HepG2 (cell line): ENCODE measurements around the gene ETS2. TPM values are rescaled to one million over a fixed set of nuclear protein-coding genes. Genes with fewer than 3 reads are reported as not detected.

ENCODE experiments used
- ATAC-seq: fragments of 200-7000 bp; cut with Tn5 transposase; 3 replicates; pipeline ENCODE4 v1.9.1; 2020; ENCODE audit warnings: mild to moderate bottlenecking, moderate library complexity
- BruUV-seq: library from RNA; stranded (reverse); fragments of 400-500 nt; replicated peaks from 2 replicates; lab custom pipeline; 2021; lab: Mats Ljungman, UMichigan
- CTCF ChIA-PET: fragments of 300-600 bp; formaldehyde crosslinking; extraction: SDS; loops from one replicate; lab custom pipeline; 2021; ENCODE audit warnings: low total read pairs, inconsistent platforms, low intra/inter-chr PET ratio; lab: Yijun Ruan, JAX
- POLR2A ChIA-PET: fragments of 350-600 bp; sonication (Branson Sonifier 250); formaldehyde crosslinking; loops from one replicate; lab custom pipeline; 2020; ENCODE audit warnings: antibody characterized with exemption, inconsistent platforms; lab: Yijun Ruan, JAX
- DNase-seq: peaks from one replicate; pipeline ENCODE4 v3.0.0-alpha.2; 2015; ENCODE audit warnings: low spot score
- FAIRE-seq: peaks from 3 replicates; lab custom pipeline; 2011; peaks lifted over from hg19 to GRCh38; lab: Jason Lieb, UNC
- H2AFZ ChIP-seq: one replicate; pipeline ENCODE4 v1.6.1; 2011; ENCODE audit warnings: low read length, inconsistent platforms
- H3K27ac ChIP-seq: fragments of 300-600 bp; 3 replicates; pipeline ENCODE4 v1.8.0; 2011; ENCODE audit warnings: mixed run types, mild to moderate bottlenecking, mixed read lengths, low read length, inconsistent platforms; ENCODE audit not compliant: insufficient read depth; ENCODE audit errors: extremely low read length
- H3K27me3 ChIP-seq, 2 experiments: fragments of 200-600 bp in 1 of 2; 2 replicates in 1 of 2; 3 replicates in 1 of 2; pipeline versions ENCODE4 v1.6.0 to v1.8.0; 2011; ENCODE audit warnings: low read length in 2 of 2, mild to moderate bottlenecking in 2 of 2, moderate library complexity in 2 of 2, inconsistent platforms in 1 of 2; ENCODE audit not compliant: insufficient read depth in 2 of 2, control insufficient read depth in 1 of 2
- H3K36me3 ChIP-seq, 2 experiments: fragments of 200-600 bp in 1 of 2; replicated peaks in 1 of 2; 2 replicates in 1 of 2; 3 replicates in 1 of 2; pipeline versions ENCODE4 v1.5.1 to v1.8.0; 2011; ENCODE audit warnings: low read length in 2 of 2, inconsistent platforms in 1 of 2; ENCODE audit not compliant: insufficient read depth in 2 of 2, control insufficient read depth in 1 of 2
- H3K4me1 ChIP-seq: 2 replicates; pipeline ENCODE4 v1.5.1; 2012; ENCODE audit warnings: low read length, inconsistent platforms; ENCODE audit not compliant: insufficient read depth
- H3K4me2 ChIP-seq: 2 replicates; pipeline ENCODE4 v1.6.0; 2011; ENCODE audit warnings: low read depth, low read length, inconsistent platforms
- H3K4me3 ChIP-seq, 3 experiments: fragments of 200-600 bp in 1 of 3; sonication (generic), shearing (Covaris generic) in 1 of 3; replicated peaks in 1 of 3; 2 replicates each; pipeline ENCODE4 v1.5.1; 2011 to 2016; ENCODE audit warnings: low read length in 3 of 3, inconsistent platforms in 2 of 3, low read depth in 2 of 3, mild to moderate bottlenecking in 2 of 3, control low read depth in 1 of 3, mixed read lengths in 1 of 3; ENCODE audit not compliant: insufficient read depth in 1 of 3
- H3K79me2 ChIP-seq: one replicate; pipeline ENCODE4 v1.6.1; 2011; ENCODE audit warnings: low read length, inconsistent platforms; ENCODE audit not compliant: insufficient read depth
- H3K9ac ChIP-seq: 2 replicates; pipeline ENCODE4 v1.6.0; 2011; ENCODE audit warnings: mild to moderate bottlenecking, low read depth, low read length, inconsistent platforms; ENCODE audit not compliant: insufficient read depth
- H3K9me3 ChIP-seq: 2 replicates; pipeline ENCODE4 v1.5.1; 2012; ENCODE audit warnings: mild to moderate bottlenecking, low read length
- H4K20me1 ChIP-seq: 2 replicates; pipeline ENCODE4 v1.6.0; 2011; ENCODE audit warnings: inconsistent platforms, mild to moderate bottlenecking, low read length, moderate library complexity; ENCODE audit not compliant: insufficient read depth
- ADNP ChIP-seq: sonication (generic); formaldehyde crosslinking; IDR thresholded peaks from 2 replicates; pipeline ENCODE4 v1.4.0; 2020; ENCODE audit warnings: missing genetic modification reagents
- HOXA7 ChIP-seq: sonication (generic); formaldehyde crosslinking; IDR thresholded peaks from 2 replicates; pipeline ENCODE4 v1.8.1; 2022; ENCODE audit warnings: mild to moderate bottlenecking, missing genetic modification reagents, moderate library complexity
- KLF9 ChIP-seq: IDR thresholded peaks from 2 replicates; pipeline ENCODE4 v1.6.1; 2016; ENCODE audit warnings: low read depth
- PPARG ChIP-seq: conservative IDR thresholded peaks from 2 replicates; pipeline ENCODE4 v1.6.1; 2016; ENCODE audit warnings: missing biosample characterization, missing genetic modification reagents
- ZNF121 ChIP-seq: sonication (generic); formaldehyde crosslinking; IDR thresholded peaks from 2 replicates; pipeline ENCODE4 v1.5.0; 2020; ENCODE audit warnings: mild to moderate bottlenecking, missing genetic modification reagents
- ZNF136 ChIP-seq: sonication (generic); formaldehyde crosslinking; IDR thresholded peaks from 2 replicates; pipeline ENCODE4 v1.8.1; 2022; ENCODE audit warnings: low read depth, mild to moderate bottlenecking, moderate library complexity, missing genetic modification reagents
- ZNF207 ChIP-seq: fragments of 450-650 bp; IDR thresholded peaks from 2 replicates; pipeline ENCODE4 v1.6.1; 2016; ENCODE audit warnings: antibody characterized with exemption, borderline replicate concordance
- ZNF543 ChIP-seq: sonication (generic); formaldehyde crosslinking; IDR thresholded peaks from 2 replicates; pipeline ENCODE4 v1.4.0; 2020; ENCODE audit warnings: mild to moderate bottlenecking, missing genetic modification reagents
- ZNF782 ChIP-seq: sonication (generic); formaldehyde crosslinking; IDR thresholded peaks from 2 replicates; pipeline ENCODE4 v1.4.0; 2020; ENCODE audit warnings: missing genetic modification reagents, mild to moderate bottlenecking, borderline replicate concordance
- WGBS: methylation state at CpG from one replicate; pipeline ENCODE4 v1.1.6; 2017; ENCODE audit warnings: low lambda C conversion rate; 5-methylcytosine and 5-hydroxymethylcytosine counted together
- in situ Hi-C: cut with HindIII; loops from 2 replicates; pipeline ENCODE4 v1.10.0; 2017; ENCODE audit warnings: low pct_unique_long_range_greater_than_20kb; ENCODE audit not compliant: extremely low pct_ligation_motif_present
- intact Hi-C: fragments of 100-400 bp; cut with micrococcal nuclease; formaldehyde crosslinking; loops from one replicate; pipeline ENCODE4 v1.10.0; 2022; ENCODE audit not compliant: unreplicated experiment
- polyA plus RNA-seq, 8 experiments: library from polyadenylated mRNA; depleted of rRNA in 3 of 8; stranded (reverse) in 7 of 8; unstranded in 1 of 8; fragments of >200 nt; fragmentation: Illumina TruSeq in 4 of 8; extraction: Trizol in 4 of 8; gene quantifications; 2 replicates each; pipeline versions ENCODE4 v1.2.1 to v1.2.3, GENCODE V29; 2011 to 2016; ENCODE audit warnings: low read depth in 4 of 8, missing spikeins in 1 of 8, mixed read lengths in 1 of 8; ENCODE audit not compliant: insufficient read depth in 1 of 8
- total RNA-seq, 5 experiments: library from RNA; depleted of rRNA; stranded (reverse); fragments of >200 nt; fragmentation: Illumina TruSeq; extraction: Trizol; gene quantifications; 2 replicates each; pipeline ENCODE4 v1.2.3, GENCODE V29; 2016; ENCODE audit warnings: low read depth in 1 of 5
- TF ChIP-seq, protein P1 (sequence below): sonication (generic); formaldehyde crosslinking; IDR thresholded peaks from 2 replicates; pipeline ENCODE4 v1.5.1; 2020; ENCODE audit warnings: mild to moderate bottlenecking, missing genetic modification reagents, moderate library complexity
- TF ChIP-seq, protein P2 (sequence below): IDR thresholded peaks from 2 replicates; pipeline ENCODE4 v1.6.1; 2016; ENCODE audit warnings: control low read depth
- TF ChIP-seq, protein P3 (sequence below): IDR thresholded peaks from 2 replicates; pipeline ENCODE4 v1.6.1; 2016; ENCODE audit warnings: missing compliant biosample characterization, missing genetic modification reagents, borderline replicate concordance

ETS2 gene
- total and polyA plus RNA-seq, 2 of the 13 experiments (the other 11 are each of a cell fraction or from before 2014, with no cell fraction given), result 24.6 to 64.4 TPM

DNA sequence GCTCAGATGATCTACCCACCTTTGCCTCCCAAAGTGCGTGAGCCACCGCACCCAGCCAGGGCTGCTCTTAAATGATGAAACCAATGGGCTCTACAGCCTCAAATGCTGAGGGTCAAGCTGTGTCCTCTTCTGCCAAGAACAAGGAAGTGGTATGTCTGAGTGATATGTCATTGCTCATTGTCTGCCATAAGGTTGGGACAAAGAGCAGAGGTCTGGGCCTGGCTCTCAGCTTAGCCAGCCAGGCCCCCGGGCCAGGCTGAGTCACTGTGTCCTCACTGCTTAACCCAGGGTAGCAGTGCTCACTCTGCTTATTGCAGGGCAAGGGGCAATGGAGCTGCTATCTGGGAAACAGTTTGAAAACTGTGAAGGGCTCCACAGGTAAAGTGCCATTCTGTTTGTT, 8.3 kb upstream of the ETS2 start (continued):
- TF ChIP-seq, protein P1, sequence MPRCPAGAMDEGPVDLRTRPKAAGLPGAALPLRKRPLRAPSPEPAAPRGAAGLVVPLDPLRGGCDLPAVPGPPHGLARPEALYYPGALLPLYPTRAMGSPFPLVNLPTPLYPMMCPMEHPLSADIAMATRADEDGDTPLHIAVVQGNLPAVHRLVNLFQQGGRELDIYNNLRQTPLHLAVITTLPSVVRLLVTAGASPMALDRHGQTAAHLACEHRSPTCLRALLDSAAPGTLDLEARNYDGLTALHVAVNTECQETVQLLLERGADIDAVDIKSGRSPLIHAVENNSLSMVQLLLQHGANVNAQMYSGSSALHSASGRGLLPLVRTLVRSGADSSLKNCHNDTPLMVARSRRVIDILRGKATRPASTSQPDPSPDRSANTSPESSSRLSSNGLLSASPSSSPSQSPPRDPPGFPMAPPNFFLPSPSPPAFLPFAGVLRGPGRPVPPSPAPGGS, result no peak

DNA sequence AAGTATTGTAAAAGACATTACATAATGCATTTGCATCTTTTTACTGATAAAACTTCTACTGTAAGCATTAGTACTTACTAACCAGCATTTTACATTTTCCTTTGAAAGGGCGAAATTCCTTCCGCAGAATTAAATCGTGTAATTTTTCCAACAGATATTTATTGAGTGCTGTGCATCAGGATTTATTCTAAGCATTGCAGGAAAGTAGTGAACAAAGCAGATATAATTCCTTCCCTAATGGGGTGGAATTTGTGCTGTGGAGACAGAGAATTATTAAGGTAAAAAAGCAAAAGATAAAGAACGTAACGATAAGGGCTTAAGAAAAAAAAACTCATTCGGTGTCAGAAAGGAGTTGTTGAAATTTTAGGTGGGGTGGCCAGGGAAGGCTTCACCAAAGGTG, 7.6 kb upstream of the ETS2 start:
- H3K4me3 ChIP-seq, result no peak overlapping the region
- H3K79me2 ChIP-seq, result no peaks in the 10 kb centered on the region
- intact Hi-C loops (no loop called here), in situ Hi-C loops (no loop called here)
- H4K20me1 ChIP-seq, result no peaks in the 10 kb centered on the region
- H3K9me3 ChIP-seq, result no peaks in the 10 kb centered on the region
- H3K4me1 ChIP-seq, result peaks cover 92% of the 10 kb centered on the region
- ChIA-PET CTCF (no interaction called here), POLR2A (interaction anchor here (1.1 to 3.5 kb wide), 2 partner anchors 9 to 10 kb away, joined by 4 to 44 read pairs; no protein-coding TSS in a partner anchor)
- H3K27me3 ChIP-seq, result no peaks in the 10 kb centered on the region
- TF ChIP-seq KLF9 (CRISPR knock-in tag) (no peak), ZNF543 (no peak), ZNF207 (no peak), HOXA7 (CRISPR knock-in tag) (no peak), ADNP (CRISPR knock-in tag) (no peak), ZNF121 (CRISPR knock-in tag) (no peak), PPARG (CRISPR knock-in tag) (no peak), ZNF782 (CRISPR knock-in tag) (no peak), ZNF136 (CRISPR knock-in tag) (no peak)
- TF ChIP-seq, protein P2, sequence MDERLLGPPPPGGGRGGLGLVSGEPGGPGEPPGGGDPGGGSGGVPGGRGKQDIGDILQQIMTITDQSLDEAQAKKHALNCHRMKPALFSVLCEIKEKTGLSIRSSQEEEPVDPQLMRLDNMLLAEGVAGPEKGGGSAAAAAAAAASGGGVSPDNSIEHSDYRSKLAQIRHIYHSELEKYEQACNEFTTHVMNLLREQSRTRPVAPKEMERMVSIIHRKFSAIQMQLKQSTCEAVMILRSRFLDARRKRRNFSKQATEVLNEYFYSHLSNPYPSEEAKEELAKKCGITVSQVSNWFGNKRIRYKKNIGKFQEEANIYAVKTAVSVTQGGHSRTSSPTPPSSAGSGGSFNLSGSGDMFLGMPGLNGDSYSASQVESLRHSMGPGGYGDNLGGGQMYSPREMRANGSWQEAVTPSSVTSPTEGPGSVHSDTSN (CRISPR knock-in tag), result no peak
- TF ChIP-seq, protein P3, sequence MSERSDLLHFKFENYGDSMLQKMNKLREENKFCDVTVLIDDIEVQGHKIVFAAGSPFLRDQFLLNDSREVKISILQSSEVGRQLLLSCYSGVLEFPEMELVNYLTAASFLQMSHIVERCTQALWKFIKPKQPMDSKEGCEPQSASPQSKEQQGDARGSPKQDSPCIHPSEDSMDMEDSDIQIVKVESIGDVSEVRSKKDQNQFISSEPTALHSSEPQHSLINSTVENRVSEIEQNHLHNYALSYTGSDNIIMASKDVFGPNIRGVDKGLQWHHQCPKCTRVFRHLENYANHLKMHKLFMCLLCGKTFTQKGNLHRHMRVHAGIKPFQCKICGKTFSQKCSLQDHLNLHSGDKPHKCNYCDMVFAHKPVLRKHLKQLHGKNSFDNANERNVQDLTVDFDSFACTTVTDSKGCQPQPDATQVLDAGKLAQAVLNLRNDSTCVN (CRISPR knock-in tag), result no peak
- ATAC-seq (no peak), FAIRE-seq (no peak), DNase-seq (no peak)
- no peak overlapping the region for H3K9ac ChIP-seq
- H3K27ac ChIP-seq, result peak overlapping the region; percentile 41
- BruUV-seq, result no TSS peak
- no peak overlapping the region for H2AFZ ChIP-seq
- H3K36me3 ChIP-seq, result no peaks in the 10 kb centered on the region
- WGBS, result 92% methylated on average over 6 of the region's 6 CpGs
- peak overlapping the region; percentile 1; the same call in 1 of the 2 replicates for H3K4me2 ChIP-seq
